ENCODE data around the gene MTHFR.

The MTHFR gene

DNA sequence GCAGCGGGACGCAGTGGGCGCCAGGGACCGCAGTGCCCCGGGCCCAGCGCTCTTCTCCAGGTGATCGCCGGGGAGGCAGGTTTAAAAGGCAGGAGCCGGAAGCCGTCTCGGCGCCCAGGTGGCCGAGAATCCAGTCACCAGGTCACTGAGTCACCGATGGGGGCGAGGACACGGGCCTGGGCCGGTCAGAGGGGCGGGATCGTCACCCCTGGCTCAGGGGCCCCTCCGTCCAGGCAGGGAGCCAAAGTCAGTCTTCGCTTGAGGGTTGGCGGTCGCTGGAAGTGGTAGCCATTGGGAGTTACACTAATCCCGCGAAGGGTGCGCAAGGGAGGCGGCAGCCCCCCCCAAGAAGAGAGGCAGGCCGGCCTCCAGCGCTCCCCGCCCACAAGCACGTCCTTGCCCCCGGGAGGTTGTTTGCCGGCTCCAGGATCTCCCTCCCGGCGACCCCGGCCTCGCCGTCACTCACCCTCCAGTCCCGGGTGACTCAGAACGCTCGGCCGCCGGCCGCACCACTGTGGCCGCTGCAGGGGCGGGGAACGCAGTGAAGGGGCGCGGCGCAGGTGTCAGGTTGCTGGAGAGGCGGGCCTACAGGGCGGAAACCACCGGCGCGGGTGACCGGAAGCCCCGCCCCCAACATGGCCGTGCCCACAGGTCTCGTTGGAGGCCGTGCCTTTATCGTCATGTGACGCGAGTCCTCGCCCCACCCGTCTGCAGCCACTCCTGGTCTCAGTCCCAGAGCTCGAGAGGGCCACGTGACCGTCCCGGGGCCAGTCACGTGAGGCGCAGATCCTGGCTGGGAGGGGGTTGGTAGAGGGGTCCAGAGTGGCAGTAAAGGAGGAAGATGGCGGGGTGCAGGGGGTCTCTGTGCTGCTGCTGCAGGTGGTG lies at the start of gene MTHFR, which contains the start of gene CLCN6:
MTHFR (minus strand) TSS at position 543 of the 885 bp plus-strand sequence. CDS start 2,848 bp downstream, outside the sequence.
CLCN6 (plus strand) TSS at position 770 of the 885 bp plus-strand sequence; CDS start at position 842, 72 bp downstream.
- peak; percentile 99 for DNase-seq

- DNase-seq = no peak
Measured at GRCh38 chr1:11855430-11855829, 49.7 kb upstream of the MTHFR start.

DNA sequence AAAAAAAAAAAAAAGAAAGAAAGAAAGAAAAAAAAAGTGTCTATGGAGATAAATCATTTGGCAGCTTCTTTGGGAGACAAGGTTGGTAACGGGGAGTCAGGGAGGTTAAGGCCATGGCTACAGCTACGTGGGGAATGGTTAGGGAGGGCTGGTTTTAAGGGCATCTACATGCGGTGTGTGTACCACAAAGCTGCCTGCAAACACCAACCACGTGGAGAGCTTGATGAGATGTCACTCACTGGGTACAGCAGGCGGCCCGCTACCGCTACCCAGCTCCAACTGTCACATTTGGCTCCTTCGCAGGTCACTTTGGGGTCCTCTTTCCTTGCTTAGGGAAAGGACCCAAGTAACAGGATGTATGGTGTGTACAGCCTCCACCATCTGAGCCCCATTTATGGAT lies 48.8 kb upstream of the MTHFR start:
- no peak for DNase-seq

DNA sequence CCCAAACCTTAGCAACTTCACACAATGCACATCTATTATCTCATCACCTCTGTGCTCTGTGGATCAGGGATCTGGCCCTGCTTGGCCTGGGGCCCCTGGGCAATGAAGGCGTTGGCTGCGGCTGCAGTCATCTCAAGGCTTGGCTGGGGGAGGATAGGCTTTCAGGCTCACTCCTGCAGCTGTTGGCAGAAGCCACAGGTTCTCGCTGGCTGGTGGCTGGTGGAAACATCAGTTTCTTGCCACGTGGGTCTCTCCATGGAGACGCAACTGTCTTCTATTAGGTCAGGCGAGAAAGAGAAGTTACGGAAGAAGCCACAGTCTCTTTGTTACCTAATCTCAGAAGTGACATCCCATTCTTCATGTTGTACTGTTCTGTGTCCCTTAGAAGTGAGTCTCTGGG lies 45.4 kb upstream of the MTHFR start:
- no peak for DNase-seq

DNA sequence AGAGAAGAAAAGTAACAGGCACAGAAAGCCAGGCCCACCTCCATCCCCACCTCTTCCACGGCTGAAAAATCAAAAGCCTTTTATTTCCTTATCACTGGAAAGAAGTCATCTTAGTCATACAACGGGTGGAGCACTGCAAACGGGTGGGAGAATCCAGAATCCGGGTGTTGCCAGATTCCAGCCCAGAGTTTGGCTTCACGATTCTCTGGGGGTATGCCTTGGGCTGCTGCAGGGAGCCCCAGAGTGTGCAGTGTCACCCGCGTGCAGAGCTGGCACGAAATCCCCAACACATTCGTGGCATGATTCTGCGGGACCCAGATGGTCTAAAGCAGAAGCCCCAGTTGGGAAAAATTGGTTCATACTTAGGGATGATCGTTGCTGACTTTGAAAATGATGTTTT lies 44.4 kb upstream of the MTHFR start:
- no peak for DNase-seq

DNA sequence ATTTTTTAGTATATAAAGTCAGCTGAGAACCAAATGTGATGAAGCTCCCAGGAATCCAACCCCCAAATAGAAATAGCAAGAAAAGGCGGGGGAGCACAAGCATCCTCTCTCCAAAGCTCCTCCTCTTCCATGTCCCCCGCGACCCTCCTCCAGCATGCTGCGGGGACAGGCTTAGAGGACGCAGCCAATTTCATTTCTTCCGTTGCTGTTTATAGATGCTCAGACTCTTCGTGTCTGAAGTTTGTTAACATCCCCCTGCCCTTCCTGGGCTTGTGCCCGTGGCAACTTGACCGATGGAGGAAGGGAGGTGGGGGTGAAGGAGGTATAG lies 42.6 kb upstream of the MTHFR start:
- no peak for DNase-seq

DNA sequence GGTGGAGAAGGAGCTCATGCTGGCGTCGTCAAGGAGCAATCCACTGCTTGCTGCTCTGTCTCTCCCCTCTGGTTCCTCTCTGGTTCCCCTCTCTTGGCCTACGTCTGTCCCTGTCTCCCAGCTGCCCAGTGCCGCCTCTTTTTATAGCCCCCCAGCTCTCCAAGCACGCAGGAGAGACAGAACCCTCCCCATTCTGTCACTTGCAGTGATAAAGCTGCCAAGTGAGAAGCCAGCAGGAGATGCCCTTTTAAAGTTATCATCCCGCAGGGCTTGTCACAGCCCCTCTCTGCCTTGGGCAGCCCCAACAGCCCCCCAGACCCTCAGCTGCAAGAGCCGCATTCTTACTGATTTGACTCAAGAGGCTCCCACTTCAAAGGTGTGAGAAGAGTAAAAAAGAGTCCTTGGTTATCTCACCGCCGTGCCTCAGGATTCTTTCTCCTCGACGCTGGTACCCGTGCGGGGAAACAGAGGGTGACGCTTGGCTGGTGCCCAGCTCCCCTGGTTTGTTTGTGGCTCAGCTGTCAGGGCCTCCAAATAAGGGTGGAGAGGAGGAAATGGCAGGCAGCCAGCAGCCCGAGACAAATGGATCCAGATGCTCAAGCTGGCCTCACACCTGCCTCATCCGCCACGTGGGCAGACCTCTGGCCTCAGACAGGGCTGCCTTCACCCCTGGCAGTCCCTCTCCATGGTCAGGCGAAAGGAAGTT lies 42.1 kb upstream of the MTHFR start, which contains the start of gene NPPA:
NPPA (minus strand) TSS at position 117 of the 706 bp plus-strand sequence; CDS start at position 18, 99 bp downstream.
- DNase-seq = peak; percentile 46

DNA sequence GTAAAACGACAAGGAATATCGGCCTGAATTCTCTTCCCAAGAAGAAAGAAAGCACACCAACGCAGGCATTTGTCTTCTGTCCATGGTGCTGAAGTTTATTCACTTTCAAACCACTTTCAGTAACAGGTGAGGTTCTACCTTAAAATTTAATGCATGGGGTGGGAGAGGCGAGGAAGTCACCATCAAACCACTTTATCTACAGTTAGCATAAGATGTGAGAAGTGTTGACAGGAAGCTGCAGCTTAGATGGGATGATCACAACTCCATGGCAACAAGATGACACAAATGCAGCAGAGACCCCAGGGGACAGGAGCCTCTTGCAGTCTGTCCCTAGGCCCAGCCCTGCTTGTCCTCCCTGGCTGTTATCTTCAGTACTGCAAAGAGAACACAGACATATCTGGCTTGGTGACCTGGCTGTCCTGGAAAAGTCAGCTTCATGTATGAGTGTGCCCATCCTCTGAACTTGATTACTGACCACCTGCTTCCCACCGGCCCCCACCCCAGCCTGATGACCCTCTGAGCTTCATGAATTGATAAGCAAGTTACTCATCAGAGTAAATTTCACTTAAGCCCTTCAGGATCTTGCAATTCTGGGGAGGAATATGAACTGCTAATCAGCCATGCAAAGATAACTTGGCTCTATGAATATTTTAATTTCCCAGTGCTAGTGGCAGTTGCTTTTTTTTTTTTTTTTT lies 40.0 kb upstream of the MTHFR start:
- no peak for DNase-seq

- DNase-seq = peak; percentile 67
Measured at GRCh38 chr1:11842154-11843041, 36.6 kb upstream of the MTHFR start.

DNA sequence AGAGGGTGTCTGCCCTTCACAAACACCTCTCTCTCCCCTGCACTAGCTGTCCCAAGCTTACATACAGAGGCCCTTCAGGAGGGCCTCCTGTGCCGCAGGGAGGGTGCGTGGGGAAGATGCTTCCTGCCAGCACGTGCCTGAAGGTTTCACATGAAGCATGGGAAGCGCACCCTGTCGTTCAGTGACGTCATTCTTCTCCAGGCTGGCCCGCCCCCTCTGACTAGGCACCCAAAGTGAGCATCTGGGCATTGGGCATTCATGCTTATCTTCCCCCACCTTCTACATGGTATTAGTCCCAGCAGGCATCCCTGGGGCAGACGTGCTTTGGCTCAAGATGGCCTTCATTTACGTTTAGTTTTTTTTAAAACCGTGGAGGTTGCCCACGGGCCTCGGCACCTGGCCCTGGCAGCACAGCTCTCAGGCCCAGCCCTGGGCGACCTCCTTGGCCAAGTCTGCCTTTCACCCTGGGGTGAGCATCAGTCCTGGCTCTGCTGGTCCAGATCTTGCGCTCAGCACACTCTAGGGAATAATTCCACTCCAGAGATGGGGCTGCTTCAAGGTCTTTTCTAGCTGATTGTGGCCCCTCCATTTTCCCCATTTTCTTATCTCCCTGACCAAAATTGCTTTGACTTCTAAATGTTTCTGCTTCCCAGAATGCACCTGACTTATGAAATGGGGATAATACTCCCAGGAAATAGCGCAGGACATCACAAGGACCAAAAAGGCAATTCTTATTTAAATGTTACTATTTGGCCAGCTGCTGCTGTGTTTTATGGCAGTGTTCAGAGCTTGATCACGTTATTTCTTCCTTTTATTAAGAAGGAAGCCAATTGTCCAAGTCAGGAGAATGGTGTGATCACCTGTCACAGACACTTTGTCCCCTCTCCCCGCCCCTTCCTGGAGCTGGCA lies 35.7 kb upstream of the MTHFR start:
- no peak for DNase-seq

GRCh38 chr1:11839727-11840705 lies 34.3 kb upstream of the MTHFR start:
- DNase-seq = no peak

DNA sequence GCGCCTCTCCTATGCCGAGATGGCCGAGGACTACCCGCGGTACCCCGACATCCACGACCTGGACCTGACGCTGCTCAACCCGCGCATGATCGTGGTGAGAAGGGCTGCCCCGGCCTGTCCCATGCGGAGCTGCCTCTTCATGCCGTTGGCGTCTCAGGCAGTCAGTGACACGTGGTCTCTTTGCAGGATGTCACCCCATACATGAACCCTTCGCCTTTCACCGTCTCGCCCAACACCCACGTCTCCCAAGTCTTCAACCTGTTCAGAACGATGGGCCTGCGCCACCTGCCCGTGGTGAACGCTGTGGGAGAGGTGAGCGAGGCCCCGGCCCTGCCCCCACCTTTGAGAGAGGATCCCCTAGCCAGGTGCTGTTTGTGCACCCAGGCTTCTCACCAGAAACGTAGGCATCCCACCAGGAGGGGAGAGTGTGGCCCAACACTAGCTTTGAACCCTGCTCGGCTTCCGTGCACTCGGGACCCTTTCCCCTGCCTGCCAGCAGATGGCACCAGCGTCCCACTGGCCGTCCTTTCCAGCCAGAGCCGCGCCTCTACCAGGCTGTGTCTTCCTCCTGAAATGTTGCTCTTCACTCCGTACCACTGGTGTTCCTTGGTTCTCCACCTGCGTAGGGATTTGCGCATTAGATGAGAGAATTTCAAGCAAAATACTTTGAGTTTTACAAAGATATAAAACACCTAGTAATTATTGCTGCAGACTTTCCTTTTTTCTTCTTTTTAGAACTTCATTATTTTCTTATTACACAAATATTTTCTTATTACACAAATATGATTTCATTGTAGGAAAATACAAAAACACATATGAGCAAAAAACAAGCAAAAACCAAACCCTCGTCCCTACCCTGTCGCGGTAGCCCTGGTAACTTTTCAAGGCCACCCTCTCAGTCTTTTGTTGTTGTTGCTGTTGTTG lies 32.8 kb upstream of the MTHFR start:
- peak; percentile 84 for DNase-seq

GRCh38 chr1:11837767-11838348 lies 32.1 kb upstream of the MTHFR start:
- DNase-seq = no peak

DNA sequence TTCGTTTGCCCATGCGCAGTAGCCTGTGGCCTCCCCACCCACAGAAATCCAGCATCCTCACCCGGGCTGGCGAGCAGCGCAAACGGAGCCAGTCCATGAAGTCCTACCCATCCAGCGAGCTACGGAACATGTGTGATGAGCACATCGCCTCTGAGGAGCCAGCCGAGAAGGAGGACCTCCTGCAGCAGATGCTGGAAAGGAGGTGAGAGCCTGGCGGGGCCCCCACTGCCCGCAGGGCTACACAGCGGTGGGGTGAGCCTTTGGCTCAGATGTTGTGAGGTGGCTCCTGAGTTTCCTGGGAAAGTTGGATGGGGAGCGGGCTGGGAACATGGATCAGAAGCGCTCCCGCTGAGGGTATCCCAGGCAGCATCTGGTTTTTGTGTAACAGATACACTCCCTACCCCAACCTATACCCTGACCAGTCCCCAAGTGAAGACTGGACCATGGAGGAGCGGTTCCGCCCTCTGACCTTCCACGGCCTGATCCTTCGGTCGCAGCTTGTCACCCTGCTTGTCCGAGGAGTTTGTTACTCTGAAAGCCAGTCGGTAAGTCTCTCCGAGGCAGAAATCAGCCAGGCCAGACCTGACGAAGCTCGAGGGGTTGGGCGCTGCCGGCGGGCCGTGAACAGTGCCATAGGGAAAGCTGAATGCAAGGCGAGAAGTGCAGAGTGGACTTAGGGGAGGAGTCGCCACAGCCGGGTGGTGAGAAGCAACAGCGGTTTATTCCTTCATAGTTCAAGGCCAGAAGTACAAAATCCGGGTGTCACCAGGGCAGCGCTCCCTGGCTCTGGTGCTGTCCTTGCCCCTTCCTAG lies 31.4 kb upstream of the MTHFR start:
- no peak for DNase-seq

GRCh38 chr1:11835441-11836225 lies 29.9 kb upstream of the MTHFR start:
- no peak for DNase-seq

- DNase-seq = no peak
Measured at GRCh38 chr1:11833900-11834299, 28.1 kb upstream of the MTHFR start.

- DNase-seq = no peak
Measured at GRCh38 chr1:11833497-11833896, 27.7 kb upstream of the MTHFR start.
